GM18511 (cell line): ENCODE results near the gene C1orf174.
"Not testable (repeated sequence)": the region's sequence is repeated elsewhere in the genome, so short reads cannot be mapped to it uniquely, and the experiment has no call there.

ENCODE experiments used
- ATAC-seq: cut with Tn5 transposase; IDR thresholded peaks from one replicate; pipeline ENCODE4 v1.9.1; 2021; ENCODE audit warnings: mild to moderate bottlenecking, moderate library complexity; ENCODE audit not compliant: unreplicated experiment

Gene C1orf174

DNA sequence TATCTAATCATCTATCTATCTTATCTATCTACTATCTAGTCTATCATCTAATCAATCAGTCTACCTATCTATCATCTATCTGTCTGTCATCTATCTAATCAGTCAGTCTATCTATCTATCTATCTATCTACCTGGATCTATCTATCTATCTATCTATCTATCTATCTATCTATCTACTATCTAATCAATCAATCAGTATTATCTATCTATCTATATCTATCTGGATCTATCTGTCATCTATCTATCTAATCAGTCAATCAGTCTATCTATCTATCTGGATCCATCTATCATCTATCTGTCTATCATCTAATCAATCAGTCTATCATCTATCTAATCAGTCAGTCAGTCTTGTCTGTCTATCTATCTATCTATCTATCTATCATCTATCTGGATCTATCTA lies 26.9 kb upstream of the C1orf174 start:
- ATAC-seq, result no peak

DNA sequence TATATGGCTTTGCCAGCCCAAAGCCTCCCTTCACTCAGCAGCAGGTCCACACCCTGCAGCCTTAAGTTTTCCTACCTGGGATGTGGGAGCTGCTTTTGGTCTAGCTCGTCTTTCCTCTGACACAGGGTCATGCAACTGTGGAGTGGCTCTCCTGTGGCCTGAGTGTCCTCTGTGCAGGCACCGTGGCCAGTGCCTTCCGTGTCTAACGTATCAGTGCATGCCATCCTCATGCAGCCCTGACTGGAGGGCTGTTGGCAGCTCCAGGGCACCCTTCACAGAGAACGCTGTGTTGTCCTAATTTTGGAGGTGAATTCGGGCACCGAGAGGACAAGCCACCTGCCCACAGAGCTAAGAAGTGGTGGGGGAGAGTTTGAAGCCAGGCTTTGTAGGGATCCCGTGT lies 25.7 kb upstream of the C1orf174 start:
- no peak for ATAC-seq

DNA sequence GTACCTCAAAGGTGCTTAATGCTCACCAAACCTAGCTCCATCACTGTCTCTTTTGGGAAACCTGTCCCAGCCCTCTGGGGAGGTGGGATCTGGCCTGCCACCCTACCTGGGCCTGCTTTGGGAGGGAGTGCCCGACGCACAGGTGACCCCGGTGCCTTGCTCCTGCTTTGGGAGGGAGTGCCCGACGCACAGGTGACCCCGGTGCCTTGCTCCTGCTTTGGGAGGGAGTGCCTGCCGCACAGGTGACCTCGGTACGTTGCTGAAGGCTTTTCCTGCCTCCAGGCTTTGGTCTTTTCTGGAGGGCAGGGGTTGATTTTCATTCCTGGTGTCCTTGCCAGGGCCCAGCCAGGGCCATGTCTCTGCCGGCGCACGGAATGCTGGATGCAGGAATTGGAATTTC lies 25.2 kb upstream of the C1orf174 start:
- no peak for ATAC-seq

DNA sequence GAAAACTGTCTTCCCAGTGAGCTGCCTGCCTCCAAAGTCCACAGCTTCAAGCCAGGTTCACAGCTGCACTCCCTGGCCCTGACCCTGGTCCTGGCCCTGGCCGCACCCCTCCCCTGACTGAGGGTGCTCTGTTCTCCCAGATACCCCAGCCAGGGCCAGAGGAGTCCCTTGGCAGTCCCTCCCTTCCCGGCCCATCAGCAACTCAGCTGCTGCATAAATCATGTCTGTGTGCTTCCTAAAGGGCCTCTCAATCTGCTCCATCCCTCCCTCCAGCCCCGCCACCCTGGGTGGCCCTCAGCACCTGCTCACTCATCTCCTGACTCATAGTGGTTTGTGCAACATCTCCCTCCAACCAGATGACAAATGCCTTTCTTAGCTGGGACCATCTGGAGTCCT lies 24.8 kb upstream of the C1orf174 start:
- no peak for ATAC-seq

DNA sequence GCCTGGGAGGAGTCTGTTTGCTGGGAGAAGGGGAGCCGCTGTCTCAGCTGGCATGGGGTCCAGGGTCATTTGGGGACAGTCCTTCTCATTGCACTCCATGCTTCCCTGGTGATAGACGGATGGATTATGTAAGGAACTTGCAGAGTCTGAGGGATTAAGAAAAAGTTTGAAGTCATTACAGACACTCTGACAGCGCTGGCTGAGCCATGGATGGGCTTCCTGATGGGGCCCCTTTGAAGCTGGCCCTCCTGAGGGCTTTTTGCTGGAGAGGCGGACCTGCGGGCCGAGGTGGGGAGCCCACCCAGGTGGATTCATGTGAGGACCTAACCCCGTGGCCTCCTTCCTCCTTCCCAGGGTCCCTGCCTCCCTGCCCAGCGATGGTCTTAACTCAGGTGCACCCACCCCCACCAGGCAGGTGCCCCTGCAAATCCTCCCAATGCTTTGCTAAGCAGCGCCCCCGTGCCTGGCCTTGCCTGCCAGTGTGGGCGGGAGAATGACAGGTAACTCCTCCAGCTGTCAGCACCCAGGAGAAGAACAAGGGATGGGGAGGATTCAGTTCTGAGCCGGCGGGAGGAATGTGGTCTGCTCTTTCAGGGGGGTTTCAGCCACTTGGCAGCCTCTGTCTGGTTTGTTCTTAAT lies 24.2 kb upstream of the C1orf174 start:
- no peak for ATAC-seq

DNA sequence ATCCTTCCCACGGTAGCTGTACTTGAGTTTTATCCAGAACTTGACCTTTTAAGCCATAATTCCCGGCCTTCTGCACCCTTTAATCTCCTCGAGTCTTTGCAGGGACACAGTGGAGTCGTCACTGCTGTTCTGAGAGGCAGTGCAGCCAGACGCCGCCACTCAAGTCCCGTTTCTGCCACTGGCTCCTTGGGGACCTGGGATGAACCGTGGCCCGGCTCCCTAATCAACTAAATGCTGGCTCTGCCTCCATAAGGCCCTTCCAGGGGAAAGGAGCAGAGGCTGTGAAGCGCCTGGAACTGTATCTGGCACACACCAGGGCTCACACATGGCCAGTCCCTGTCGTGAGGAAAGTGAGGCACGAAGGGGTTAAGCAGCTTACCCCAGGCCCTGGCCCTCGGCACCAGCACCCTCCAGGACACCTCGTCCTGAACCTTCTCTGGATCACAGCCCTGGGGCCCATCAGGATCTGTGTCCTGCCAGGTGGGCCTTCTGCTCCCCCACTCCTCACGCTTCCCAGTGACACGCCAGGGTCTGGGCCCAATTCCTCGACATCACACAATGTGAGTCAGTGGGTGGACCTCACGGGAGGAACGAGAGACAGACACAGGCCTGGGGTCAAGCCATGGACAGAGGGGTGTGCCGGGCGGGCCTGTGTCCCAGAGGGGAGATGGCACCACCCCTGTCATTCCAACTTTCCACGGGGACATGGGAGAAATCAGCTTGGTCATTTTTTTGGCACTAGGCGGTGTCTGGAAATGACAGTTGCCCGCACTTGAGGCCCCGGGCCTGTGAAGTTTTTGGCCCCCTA lies 23.5 kb upstream of the C1orf174 start:
- ATAC-seq, result no peak

DNA sequence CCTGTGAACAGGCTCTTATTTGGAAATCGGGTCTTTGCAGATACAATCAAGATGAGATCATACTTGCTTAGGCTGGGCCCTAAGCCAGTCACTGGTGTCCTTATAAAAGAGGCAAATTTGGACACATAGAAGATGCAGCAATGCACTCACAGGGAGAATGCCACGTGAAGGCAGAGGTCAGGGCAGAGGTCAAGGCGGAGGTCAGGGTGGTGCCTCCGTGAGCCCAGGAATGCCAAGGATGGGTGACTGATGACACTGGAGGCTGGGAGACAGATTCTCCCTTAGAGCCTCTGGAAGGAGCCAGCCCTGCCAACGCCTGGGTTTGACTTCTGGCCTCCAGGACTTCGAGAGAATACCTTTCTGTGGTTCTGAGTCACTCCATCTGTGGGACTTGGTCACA lies 22.8 kb upstream of the C1orf174 start:
- no peak for ATAC-seq

DNA sequence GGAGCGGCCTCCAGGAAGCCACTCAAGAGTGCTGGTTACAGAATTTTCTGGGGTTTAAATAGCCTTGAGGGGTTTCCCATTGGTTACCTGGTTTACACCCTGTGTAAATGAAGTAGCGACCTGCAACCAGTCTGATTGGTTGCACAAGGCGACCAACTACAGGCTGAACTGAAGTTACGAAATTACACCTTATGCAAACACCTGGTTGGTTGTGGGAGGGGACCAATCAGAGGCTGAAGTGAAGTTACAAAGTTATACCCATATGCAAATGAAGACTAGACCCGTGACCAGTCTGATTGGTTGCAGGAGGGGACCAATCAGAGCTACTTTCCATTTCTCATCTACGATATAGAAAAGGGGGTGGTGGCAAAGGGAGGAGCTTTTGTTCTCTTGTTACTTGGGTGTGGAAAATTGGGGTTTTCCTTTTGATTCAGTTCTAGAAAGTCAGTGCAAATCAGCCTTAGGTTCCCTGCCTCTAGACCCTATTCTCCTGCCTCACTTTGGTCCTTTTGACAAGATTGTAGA lies 22.2 kb upstream of the C1orf174 start:
- ATAC-seq, result no peak

DNA sequence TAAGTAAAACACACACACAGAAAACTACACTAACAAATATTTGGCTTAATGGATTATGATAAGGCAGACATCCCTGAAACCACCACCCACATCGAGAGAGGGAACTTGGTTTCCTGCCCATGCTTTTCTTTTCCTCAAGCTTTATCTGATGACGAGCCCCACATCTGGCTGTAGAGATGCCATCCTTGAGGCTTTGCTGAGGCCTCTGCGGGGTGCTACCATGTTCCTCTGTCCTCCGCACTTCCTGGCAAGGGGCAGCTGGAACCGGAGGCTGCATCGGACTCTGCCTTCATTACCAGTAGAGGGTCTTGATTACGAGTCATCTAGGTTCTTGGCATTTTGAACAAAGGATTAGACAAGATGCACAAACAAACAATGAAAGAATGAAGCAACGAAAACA lies 21.7 kb upstream of the C1orf174 start:
- no peak for ATAC-seq

DNA sequence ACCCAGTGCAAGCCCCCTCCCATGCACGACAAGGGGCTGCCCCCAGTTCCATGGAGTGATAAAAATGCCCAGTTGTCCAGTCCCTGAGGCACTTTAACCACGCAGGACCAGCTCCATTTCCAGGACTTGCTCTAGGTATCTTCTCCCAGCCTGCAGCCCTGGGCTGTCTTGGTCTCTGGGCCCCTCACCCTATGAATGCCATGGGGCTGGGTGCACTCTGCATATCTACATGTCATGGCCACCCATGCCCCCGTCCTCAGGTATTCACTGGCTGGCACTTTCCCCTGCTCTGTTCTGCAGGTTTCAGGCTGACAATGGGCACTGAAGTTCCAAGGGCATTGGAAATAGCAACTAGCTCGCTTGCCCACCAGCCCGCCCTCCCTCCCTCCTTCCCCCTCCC lies 19.6 kb upstream of the C1orf174 start:
- ATAC-seq, result no peak

DNA sequence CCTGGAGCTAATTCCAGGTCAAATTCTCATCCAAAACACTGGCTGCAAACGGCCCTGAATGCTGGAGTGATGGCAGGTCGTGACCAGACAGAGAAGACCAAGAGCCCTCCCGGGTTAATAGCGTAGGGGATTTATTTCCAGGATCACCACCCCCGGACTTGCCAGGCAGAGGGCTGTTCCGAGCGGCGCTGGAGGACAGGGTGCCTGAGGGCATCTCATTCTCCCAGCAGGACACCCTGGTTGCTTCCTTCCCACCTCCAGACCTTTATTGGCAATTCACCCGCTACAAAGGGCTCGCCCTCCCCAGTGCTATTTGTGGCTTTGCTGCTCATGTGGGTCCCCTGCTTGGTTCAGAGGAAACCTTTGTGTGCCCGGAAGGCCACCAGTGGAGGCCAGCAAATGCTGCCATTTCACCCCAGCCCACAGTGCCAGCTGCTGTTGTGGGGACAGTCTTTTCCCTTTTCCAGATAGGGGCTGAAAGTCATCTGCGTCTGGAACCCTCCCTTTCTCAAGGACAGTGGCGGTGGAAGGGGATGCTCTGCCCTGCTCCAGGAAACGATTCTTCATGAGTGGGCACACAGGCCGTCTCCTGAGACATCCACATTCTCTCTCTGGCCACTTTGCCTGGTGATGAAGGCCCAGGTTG lies 19.0 kb upstream of the C1orf174 start:
- no peak for ATAC-seq

DNA sequence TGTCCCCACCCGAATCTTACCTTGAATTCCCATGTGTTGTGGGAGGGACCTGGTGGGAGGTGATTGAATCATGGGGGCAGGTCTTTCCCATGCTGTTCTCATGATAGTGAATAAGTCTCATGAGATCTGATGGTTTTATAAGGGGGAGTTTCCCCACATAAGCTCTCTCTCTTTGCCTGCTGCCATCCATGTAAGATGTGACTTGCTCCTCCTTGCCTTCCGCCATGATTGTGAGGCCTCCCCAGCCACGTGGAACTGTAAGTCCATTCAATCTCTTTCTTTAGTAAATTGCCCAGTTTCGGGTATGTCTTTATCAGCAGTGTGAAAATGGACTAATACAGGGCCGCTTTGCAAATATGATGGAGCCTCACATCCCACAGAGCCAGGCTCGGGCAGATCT lies 18.3 kb upstream of the C1orf174 start:
- not testable (repeated sequence) for ATAC-seq

DNA sequence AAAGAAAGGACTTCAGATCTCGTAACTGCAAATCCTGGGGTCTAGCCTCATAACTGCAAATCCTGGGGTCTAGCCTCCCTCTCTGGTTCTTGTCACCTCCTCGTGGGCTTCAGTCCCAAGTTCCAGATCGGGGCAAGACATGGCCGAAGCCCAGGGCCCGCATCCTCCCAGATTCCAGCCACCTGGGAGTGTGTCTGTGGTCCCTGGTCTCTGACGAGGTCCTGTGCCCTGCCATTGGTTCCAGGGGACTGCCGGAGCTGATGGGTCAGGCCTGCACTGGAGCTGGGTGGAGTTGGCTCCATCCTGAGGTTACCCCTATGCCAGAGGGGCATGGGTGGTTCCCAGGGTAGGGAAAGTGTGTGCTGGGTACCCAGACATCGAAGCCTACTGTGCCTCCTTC lies 17.7 kb upstream of the C1orf174 start:
- no peak for ATAC-seq

DNA sequence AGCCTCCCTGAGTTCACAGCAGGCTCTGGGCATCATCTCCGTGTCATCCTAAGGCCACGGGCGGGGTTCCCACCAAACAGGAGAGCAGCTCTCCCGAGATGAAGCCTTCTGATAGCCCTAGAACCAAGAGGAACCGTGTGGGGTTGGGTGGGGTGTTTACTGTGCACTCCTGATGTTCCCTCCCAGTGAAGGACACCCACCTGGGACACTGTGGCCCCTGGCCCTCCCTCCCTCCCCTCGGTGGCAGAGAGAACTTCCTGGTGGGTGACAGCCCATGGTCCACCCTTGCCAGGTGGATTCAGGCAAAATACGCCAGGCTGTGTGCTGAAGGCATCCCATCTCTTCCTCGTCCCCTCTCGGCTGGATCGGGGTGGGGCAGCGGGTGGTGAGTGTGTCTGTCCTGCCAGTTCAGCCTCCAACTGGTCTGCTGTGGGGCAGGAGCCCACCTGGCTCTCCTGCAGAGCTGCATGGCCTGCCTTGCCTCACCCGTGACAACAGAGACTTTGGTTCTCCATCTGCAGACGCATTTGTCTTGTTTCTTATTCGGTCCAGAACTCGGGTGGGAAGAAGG lies 15.6 kb upstream of the C1orf174 start:
- ATAC-seq, result no peak

DNA sequence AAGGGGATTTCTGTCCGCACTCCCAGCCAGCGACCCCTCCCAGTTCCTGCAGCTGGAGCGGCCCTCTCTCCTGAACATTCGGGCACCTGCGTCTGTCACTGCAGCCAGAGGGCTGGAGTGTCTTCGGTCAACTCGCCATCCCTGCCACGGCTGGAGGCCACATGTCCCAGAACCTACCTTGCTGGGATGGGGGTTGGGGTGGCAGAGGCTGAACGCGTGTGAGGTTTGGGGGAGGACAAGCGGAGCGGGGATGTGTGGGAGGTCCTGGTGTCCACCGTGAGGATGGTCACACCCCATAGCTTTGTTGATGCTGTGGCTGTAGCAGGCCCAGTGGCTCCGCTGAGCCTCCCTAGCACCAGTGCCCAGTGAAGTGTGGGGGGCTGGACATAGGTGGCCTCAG lies 14.8 kb upstream of the C1orf174 start:
- no peak for ATAC-seq

DNA sequence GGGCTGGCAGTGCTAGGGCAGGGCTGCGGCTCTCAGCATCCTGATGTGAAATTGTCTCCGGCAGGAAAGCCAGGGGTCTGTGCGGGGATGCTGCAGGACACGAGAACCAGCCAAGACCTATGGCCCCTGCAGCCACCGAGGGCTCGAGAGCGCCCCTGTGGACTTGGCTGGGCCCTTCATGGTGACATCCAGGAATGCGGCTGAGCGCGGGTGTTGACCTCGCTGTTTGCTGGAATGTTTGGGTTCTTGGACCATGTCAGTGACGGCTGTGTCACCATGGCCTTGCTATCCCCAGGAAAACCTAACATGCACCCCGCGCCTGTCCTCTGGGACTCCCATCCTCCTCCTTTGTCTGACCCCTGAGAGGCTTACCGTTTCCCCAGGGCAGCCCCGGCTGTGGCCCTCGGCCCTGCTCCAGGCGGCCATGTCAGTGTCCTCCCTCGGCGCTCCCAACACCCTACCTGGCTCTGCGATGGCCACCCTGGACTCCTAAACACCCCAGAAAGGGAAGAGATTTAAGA lies 14.3 kb upstream of the C1orf174 start:
- ATAC-seq, result no peak

DNA sequence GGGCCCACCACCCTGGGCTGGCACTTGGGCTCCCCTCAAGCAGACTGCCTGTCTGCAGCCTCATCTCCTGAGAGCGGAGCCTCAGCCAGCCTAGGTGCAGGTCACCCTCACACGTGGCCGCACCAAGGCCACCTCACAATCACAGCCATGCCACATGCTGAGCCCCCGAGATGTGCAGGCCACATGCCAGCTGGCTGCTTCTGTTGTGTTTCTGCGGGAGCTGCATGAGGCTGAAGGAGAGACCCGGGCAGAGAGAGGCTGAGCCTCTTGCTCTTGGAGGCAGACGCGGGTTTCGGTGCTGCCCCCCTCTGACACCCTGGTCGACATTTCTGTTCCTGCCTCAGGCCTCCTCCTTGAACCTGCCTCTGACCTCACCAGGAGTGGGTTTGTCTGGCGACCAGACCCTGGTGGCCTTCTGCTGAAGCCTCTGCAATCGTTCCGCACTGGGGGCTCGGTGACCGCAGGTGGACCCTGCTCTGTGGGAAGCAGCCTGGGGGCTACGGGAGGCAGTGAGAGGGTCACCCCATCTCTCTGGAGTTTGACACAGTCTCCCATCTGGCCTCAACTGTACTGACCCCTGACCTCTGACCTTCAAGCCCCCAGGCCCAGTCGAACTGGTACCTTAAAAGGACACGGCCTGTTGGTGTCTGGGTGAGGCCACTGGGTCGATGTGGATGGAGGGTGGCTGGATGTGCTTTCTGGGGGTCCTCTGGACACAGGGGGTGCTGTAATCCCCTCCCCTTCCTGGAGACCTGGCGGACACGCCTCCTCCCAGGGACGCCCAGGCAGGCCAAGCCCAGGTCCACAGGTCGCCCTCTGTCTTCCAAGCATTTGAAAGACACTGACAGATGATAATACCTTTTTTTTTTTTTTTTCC lies 13.0 kb upstream of the C1orf174 start:
- ATAC-seq, result no peak

DNA sequence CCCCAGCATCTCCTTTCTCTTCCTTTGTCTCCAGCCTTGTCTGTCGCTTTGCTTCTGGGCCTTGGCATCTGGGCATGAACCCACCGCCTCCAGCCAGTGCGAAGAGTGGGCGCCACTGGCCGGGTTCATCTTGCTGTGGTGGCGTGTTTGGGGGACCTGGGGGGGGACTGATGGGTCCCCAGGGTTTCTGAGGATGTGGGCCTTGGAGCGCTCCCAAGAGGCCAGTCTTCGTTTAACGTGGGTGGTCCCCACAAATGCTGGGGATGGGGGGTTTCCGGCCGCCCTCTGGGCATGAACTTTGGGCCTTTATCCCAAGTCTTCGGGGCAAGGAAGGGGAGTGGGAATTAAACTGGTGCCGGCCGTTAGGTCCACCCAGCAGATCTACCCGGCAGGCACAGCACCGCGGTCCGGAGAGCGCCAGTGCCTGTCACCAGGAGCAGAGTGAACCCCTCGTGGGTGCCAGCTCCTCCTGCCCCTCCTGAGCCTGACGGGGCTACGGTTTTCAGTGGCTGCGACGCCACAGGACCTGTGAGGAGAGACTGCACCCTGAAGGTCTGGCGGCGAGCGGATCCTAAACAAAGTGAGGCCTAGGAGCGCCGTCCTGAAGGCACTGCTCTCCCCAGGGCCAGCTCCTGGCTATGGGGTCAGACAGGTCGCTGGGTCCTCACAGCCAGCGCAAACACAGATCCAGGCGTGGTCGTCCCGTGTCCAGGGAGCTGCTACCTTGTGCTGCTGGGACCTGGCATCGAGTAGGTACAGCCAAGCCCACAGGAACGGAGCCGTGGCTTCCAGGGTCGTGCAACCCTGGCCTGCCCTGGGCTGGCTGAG lies 12.1 kb upstream of the C1orf174 start:
- no peak for ATAC-seq
